GM12865 (cell line): ENCODE results near the gene CBLL2.
"Not testable (repeated sequence)": the region's sequence is repeated elsewhere in the genome, so short reads cannot be mapped to it uniquely, and the experiment has no call there.

ENCODE experiments used
- DNase-seq: peaks from one replicate; pipeline ENCODE4 v3.0.0; 2010; ENCODE audit warnings: low read depth
- H3K4me3 ChIP-seq: 2 replicates; pipeline ENCODE4 v1.5.1; 2011; ENCODE audit warnings: mild to moderate bottlenecking, low read depth, low read length, control low read depth
- CTCF ChIP-seq: IDR thresholded peaks from 2 replicates; pipeline ENCODE4 v1.5.1; 2011; ENCODE audit warnings: low read length, control low read depth, low read depth, inconsistent platforms; ENCODE audit not compliant: insufficient read depth; ENCODE audit errors: missing control alignments

CBLL2 gene

GRCh38 chrX:22268706-22269105, 4.0 kb upstream of the CBLL2 start:
- no peak overlapping the region for H3K4me3 ChIP-seq
- no peak for DNase-seq
- TF ChIP-seq CTCF: no peak

GRCh38 chrX:22273714-22274317, 1.1 kb downstream of the CBLL2 start:
- DNase-seq: no peak
- no peak for TF ChIP-seq CTCF
- H3K4me3 ChIP-seq: no peak overlapping the region

GRCh38 chrX:22276781-22277180, 4.1 kb downstream of the CBLL2 start:
- no peak for DNase-seq
- no peak for TF ChIP-seq CTCF

GRCh38 chrX:22278375-22278774, 5.7 kb downstream of the CBLL2 start:
- no peak for TF ChIP-seq CTCF
- no peak for DNase-seq
- no peak overlapping the region for H3K4me3 ChIP-seq

More at GRCh38 chrX:22276781-22277180, 4.1 kb downstream of the CBLL2 start:
- no peak overlapping the region for H3K4me3 ChIP-seq

- DNase-seq, H3K4me3 ChIP-seq: not testable (repeated sequence)
Measured at GRCh38 chrX:22289209-22289608, 16.5 kb downstream of the CBLL2 start.

- TF ChIP-seq CTCF: no peak
- DNase-seq: no peak
- no peak overlapping the region for H3K4me3 ChIP-seq
Measured at GRCh38 chrX:22296871-22297270, 24.2 kb downstream of the CBLL2 start.

GRCh38 chrX:22300130-22300529, 27.4 kb downstream of the CBLL2 start:
- TF ChIP-seq CTCF: no peak
- no peak for DNase-seq
- H3K4me3 ChIP-seq: no peak overlapping the region
